ENCODE results near the gene RNF224. TPM values are rescaled to one million over a fixed set of nuclear protein-coding genes. Genes with fewer than 3 reads are reported as not detected.

RNF224 gene
- total RNA-seq, 2 experiments from 2014 or later, result not detected

DNA sequence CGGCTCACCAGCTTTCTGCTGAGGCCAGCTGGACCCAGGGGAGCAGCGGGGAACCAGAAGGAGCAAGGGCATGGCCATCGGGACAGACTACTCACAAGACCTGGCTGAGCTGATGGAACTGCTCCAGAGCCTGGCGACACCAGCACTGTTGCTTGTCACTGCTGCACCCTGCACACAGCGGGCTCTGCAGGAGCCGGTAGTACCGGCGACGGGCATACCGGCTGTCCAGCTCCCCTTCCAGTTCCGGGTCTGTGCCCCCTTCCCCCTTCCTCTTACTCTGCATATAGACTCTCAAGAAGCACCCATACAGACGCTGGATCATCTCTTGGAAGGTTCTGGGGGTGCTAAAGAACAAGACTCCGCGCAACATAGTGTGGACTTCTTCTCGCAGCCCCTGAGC lies 39.9 kb upstream of the RNF224 start:
- Mint-ChIP-seq H3K9me3 (no peaks in the 10 kb centered on the region), H3K36me3 (ENCODE audit: low read depth) (peaks cover 7% of the 10 kb centered on the region), H3K27me3 (ENCODE audit: low read depth) (no peaks in the 10 kb centered on the region), H3K27ac (peak overlapping the region; percentile 77), H3K4me1 (ENCODE audit: low read depth) (peaks cover 39% of the 10 kb centered on the region), H3K4me3 (peak overlapping the region; percentile 92)
- CTCF ChIA-PET, result interaction anchor here (0.6 to 2.2 kb wide), 4 partner anchors 12 to 49 kb away, joined by 3 to 7 read pairs (median 4); no protein-coding TSS in a partner anchor
- intact Hi-C loops (cut with micrococcal nuclease), result loop anchor here (5.0 kb wide), 2 partner anchors 55 to 60 kb away; partner anchors contain the start of gene TUBB4B
- DNase-seq, result no peak

DNA sequence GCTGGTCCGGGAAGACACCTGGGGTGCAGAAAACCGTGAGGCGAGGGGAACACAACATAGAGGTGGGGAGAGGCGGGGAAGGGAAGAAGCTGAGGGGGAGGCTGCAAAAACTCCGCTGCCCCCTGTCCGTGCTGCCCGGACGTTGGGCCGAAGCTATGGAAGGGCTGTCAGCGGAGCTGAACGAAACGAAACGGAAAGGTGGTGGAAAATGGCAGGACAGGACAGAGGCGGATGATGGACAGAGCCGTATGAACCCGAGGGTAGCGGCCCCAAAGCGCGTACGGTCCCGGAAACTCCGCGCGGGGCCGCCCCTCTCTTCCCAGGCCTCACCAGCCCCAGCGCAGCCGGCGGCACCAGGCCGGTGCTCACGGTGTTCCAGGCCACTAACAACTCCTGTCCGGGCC lies 39.2 kb upstream of the RNF224 start:
- no peak for DNase-seq
- Mint-ChIP-seq H3K4me1 (ENCODE audit: low read depth) (peaks cover 39% of the 10 kb centered on the region), H3K27me3 (ENCODE audit: low read depth) (no peaks in the 10 kb centered on the region), H3K36me3 (ENCODE audit: low read depth) (peaks cover 7% of the 10 kb centered on the region), H3K9me3 (no peaks in the 10 kb centered on the region), H3K4me3 (peak overlapping the region; percentile 92), H3K27ac (peak overlapping the region; percentile 77)
- intact Hi-C loops (cut with micrococcal nuclease), result loop anchor here (1.0 to 5.0 kb wide), 4 partner anchors 17 to 61 kb away; partner anchors contain the start of genes NDOR1, TMEM203 and TUBB4B
- CTCF ChIA-PET, result interaction anchor here (0.6 to 2.6 kb wide), 5 partner anchors 11 to 49 kb away, joined by 3 to 16 read pairs (median 4); partner anchors contain the start of genes RNF224 and TPRN

- DNase-seq, result peak; percentile 92
- Mint-ChIP-seq H3K27ac (peak within 1 kb of the TSS; percentile 88), H3K27me3 (ENCODE audit: low read depth) (no peaks in the 10 kb centered on the region), H3K4me1 (ENCODE audit: low read depth) (peaks cover 39% of the 10 kb centered on the region), H3K9me3 (no peaks in the 10 kb centered on the region), H3K4me3 (peak within 1 kb of the TSS; percentile 92), H3K36me3 (ENCODE audit: low read depth) (peaks cover 7% of the 10 kb centered on the region)
- intact Hi-C loops (cut with micrococcal nuclease), result loop anchor here (1.0 to 5.0 kb wide), 6 partner anchors 12 to 61 kb away; partner anchors contain the start of genes NDOR1, RNF224, TMEM203 and TPRN
- CTCF ChIA-PET, result interaction anchor here (0.6 to 2.6 kb wide), 13 partner anchors 11 to 295 kb away, joined by 3 to 16 read pairs (median 4); partner anchors contain the start of genes RNF224, TMEM210 and TPRN
These were observed 38.6 kb upstream of the RNF224 start, which contains the start of the genes ANAPC2 and SSNA1 for GRCh38 chr9:137188490-137189296. ANAPC2 (minus strand) TSS chr9:137188560; CDS start chr9:137188532, 28 bp downstream. SSNA1 (plus strand) TSS chr9:137188676; CDS start chr9:137188727, 51 bp downstream.

DNA sequence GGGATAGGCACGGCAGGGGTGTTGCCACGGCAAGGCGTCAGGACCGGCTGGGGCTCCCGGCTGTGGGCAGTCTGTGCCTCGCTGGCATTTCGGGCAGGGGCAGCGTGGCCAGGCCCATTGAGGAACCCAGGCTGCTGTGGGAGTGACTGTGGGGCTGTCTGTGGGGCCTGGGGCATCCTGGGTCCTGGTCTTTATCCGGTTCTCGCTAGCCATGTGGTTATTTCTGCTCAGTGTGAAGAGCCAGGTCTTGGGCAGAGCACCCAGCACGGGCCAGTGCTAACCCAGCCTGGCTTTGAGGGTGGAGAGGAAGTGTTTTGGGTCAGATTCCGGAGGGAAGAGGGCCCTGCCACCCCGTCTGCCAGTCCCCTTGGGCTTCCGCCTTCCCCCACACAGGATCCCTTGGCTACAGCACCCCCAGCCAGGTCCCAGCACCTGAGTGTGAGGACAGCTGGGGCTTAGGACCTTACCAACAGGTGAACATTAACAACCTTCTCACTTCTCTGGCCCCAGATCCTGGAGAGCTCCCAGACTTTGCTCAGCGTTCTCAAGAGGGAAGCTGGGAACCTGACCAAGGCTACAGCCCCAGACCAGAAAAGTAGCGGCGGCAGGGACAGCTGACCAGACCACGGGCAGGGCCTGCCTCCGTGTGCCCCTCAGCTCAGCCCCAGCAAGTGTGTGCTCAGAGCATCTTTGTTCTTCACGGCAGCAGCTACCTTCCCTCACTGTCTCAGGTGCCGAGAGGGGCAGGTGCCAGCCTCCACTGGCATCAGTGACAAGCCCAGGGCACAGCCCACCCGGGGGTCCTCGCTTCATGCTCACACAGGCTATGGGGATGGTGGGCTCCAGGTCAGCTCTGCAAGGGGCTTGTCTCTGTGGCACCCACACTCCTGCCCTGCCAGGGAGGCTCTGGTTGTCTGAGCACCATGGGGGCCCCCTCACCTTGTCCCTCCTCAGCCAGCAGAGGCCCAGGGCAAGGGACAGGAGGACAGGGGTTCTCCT lies 37.7 kb upstream of the RNF224 start:
- no peak for DNase-seq
- Mint-ChIP-seq H3K4me3 (peak overlapping the region; percentile 92), H3K27me3 (ENCODE audit: low read depth) (no peaks in the 10 kb centered on the region), H3K9me3 (no peaks in the 10 kb centered on the region), H3K36me3 (ENCODE audit: low read depth) (peaks cover 3% of the 10 kb centered on the region), H3K27ac (peak overlapping the region; percentile 88), H3K4me1 (ENCODE audit: low read depth) (peaks cover 33% of the 10 kb centered on the region)
- intact Hi-C loops (cut with micrococcal nuclease), result loop anchor here (1.0 to 5.0 kb wide), 4 partner anchors 11 to 62 kb away; partner anchors contain the start of genes RNF224, TPRN and TUBB4B
- CTCF ChIA-PET, result interaction anchor here (0.7 to 2.6 kb wide), 13 partner anchors 10 to 93 kb away, joined by 3 to 16 read pairs (median 4); partner anchors contain the start of genes RNF224, TMEM210 and TPRN

- Mint-ChIP-seq H3K36me3 (ENCODE audit: low read depth) (peaks cover 3% of the 10 kb centered on the region), H3K4me3 (peak overlapping the region; percentile 92), H3K9me3 (no peaks in the 10 kb centered on the region), H3K27ac (no peak overlapping the region), H3K4me1 (ENCODE audit: low read depth) (peaks cover 33% of the 10 kb centered on the region), H3K27me3 (ENCODE audit: low read depth) (no peaks in the 10 kb centered on the region)
- DNase-seq, result no peak
- intact Hi-C loops (cut with micrococcal nuclease), result no loop called here
- CTCF ChIA-PET, result interaction anchor here (1.5 to 2.6 kb wide), 5 partner anchors 9 to 94 kb away, joined by 4 to 16 read pairs (median 6); partner anchors contain the start of genes RNF224 and TPRN
These were observed 36.9 kb upstream of the RNF224 start for GRCh38 chr9:137190315-137190856.

- Mint-ChIP-seq H3K36me3 (ENCODE audit: low read depth) (peaks cover 3% of the 10 kb centered on the region), H3K9me3 (no peaks in the 10 kb centered on the region), H3K27me3 (ENCODE audit: low read depth) (no peaks in the 10 kb centered on the region), H3K27ac (no peak overlapping the region), H3K4me1 (ENCODE audit: low read depth) (peaks cover 31% of the 10 kb centered on the region), H3K4me3 (peak overlapping the region; percentile 36)
- DNase-seq, result no peak
- CTCF ChIA-PET, result interaction anchor here (1.7 kb wide), 1 partner anchor 35 kb away, joined by 6 read pairs; the partner anchor contains the start of gene RNF224
- intact Hi-C loops (cut with micrococcal nuclease), result no loop called here
These were observed 36.1 kb upstream of the RNF224 start for GRCh38 chr9:137191245-137191644.

GRCh38 chr9:137191691-137192447 lies 35.4 kb upstream of the RNF224 start:
- DNase-seq, result no peak
- Mint-ChIP-seq H3K36me3 (ENCODE audit: low read depth) (peaks cover 3% of the 10 kb centered on the region), H3K4me3 (no peak overlapping the region), H3K27me3 (ENCODE audit: low read depth) (no peaks in the 10 kb centered on the region), H3K4me1 (ENCODE audit: low read depth) (peaks cover 25% of the 10 kb centered on the region), H3K27ac (no peak overlapping the region), H3K9me3 (no peaks in the 10 kb centered on the region)
- CTCF ChIA-PET, result interaction anchor here (1.0 kb wide), 1 partner anchor 45 kb away, joined by 4 read pairs; no protein-coding TSS in a partner anchor
- intact Hi-C loops (cut with micrococcal nuclease), result no loop called here

- CTCF ChIA-PET, result interaction anchor here (1.0 kb wide), 1 partner anchor 44 kb away, joined by 4 read pairs; no protein-coding TSS in a partner anchor
- no peaks in the 10 kb centered on the region for H3K9me3 Mint-ChIP-seq
- peaks cover 20% of the 10 kb centered on the region for H3K4me1 Mint-ChIP-seq (ENCODE audit: low read depth)
- no peak overlapping the region for H3K4me3 Mint-ChIP-seq
- no peak for DNase-seq
- intact Hi-C loops (cut with micrococcal nuclease), result no loop called here
- H3K27me3 Mint-ChIP-seq (ENCODE audit: low read depth), result no peaks in the 10 kb centered on the region
- H3K27ac Mint-ChIP-seq, result no peak overlapping the region
- peaks cover 3% of the 10 kb centered on the region for H3K36me3 Mint-ChIP-seq (ENCODE audit: low read depth)
These were observed 34.9 kb upstream of the RNF224 start for GRCh38 chr9:137192448-137192780.

GRCh38 chr9:137192859-137193258 lies 34.4 kb upstream of the RNF224 start:
- Mint-ChIP-seq H3K4me3 (no peak overlapping the region), H3K36me3 (ENCODE audit: low read depth) (peaks cover 3% of the 10 kb centered on the region), H3K4me1 (ENCODE audit: low read depth) (peaks cover 16% of the 10 kb centered on the region), H3K9me3 (no peaks in the 10 kb centered on the region), H3K27ac (no peak overlapping the region), H3K27me3 (ENCODE audit: low read depth) (no peaks in the 10 kb centered on the region)
- no peak for DNase-seq
- intact Hi-C loops (cut with micrococcal nuclease), result no loop called here
- CTCF ChIA-PET, result interaction anchor here (1.0 to 1.3 kb wide), 2 partner anchors 17 to 44 kb away, joined by 3 to 4 read pairs; no protein-coding TSS in a partner anchor

- DNase-seq, result no peak
- peaks cover 2% of the 10 kb centered on the region for H3K36me3 Mint-ChIP-seq (ENCODE audit: low read depth)
- H3K4me3 Mint-ChIP-seq, result no peak overlapping the region
- CTCF ChIA-PET, result interaction anchor here (1.3 kb wide), 1 partner anchor 18 kb away, joined by 3 read pairs; no protein-coding TSS in a partner anchor
- intact Hi-C loops (cut with micrococcal nuclease), result no loop called here
- H3K4me1 Mint-ChIP-seq (ENCODE audit: low read depth), result peaks cover 16% of the 10 kb centered on the region
- no peaks in the 10 kb centered on the region for H3K9me3 Mint-ChIP-seq
- no peak overlapping the region for H3K27ac Mint-ChIP-seq
- no peaks in the 10 kb centered on the region for H3K27me3 Mint-ChIP-seq (ENCODE audit: low read depth)
These were observed 33.5 kb upstream of the RNF224 start for GRCh38 chr9:137193771-137194170.

Data from activated naive CD4-positive, alpha-beta T cell treated with anti-CD3 and anti-CD28 coated beads for 36 hours (primary cell).